Hepatocyte (in vitro differentiated cells): Measurements from ENCODE around the gene IGFBPL1.

ENCODE experiments used
- CTCF ChIP-seq: fragments of 200-600 bp; sonication (generic); IDR thresholded peaks from 2 replicates; pipeline ENCODE4 v1.5.1; 2016; ENCODE audit warnings: antibody characterized with exemption, mild to moderate bottlenecking; ENCODE audit not compliant: poor library complexity
- EZH2 ChIP-seq: fragments of 200-600 bp; sonication (generic); IDR thresholded peaks from 2 replicates; pipeline ENCODE4 v1.6.1; 2016; ENCODE audit warnings: antibody characterized with exemption, mild to moderate bottlenecking, borderline replicate concordance
- EZH2phosphoT487 ChIP-seq: fragments of 200-600 bp; sonication (generic); IDR thresholded peaks from one replicate; pipeline ENCODE4 v1.6.1; 2018; ENCODE audit warnings: antibody characterized with exemption, mild to moderate bottlenecking, low read depth, moderate library complexity; ENCODE audit not compliant: unreplicated experiment, severe bottlenecking

GRCh38 chr9:38439291-38439915 lies 15.1 kb upstream of the IGFBPL1 start:
- no peak for TF ChIP-seq EZH2
- TF ChIP-seq CTCF = no peak
- TF ChIP-seq EZH2phosphoT487 = no peak
